ENCODE results near the gene SLC25A31. TPM values are rescaled to one million over a fixed set of nuclear protein-coding genes. Genes with fewer than 3 reads are reported as not detected.

The SLC25A31 gene
- total RNA-seq, 2 donors from 2014 or later: not detected

Other genes with a start within 250 kb of the SLC25A31 start
- under 1 TPM; 0.12 to 0.60 TPM for gene INTU, start 97.4 kb upstream of the SLC25A31 start, total RNA-seq
- 1 to 10 TPM; 2.2 to 2.5 TPM for gene HSPA4L, start 51.9 kb downstream of the SLC25A31 start, total RNA-seq
- gene PLK4, start 150.5 kb downstream of the SLC25A31 start, total RNA-seq: 10 to 100 TPM; 44.7 to 51.0 TPM
- gene MFSD8, start 234.8 kb downstream of the SLC25A31 start, total RNA-seq: 10 to 100 TPM; 19.3 to 21.2 TPM
- gene ABHD18, start 235.0 kb downstream of the SLC25A31 start, total RNA-seq: 10 to 100 TPM; 21.7 to 28.0 TPM